WTC11 (cell line): ENCODE measurements around the gene PPP3CB. TPM values are rescaled to one million over a fixed set of nuclear protein-coding genes. Genes with fewer than 3 reads are reported as not detected.

Experiments
- ATAC-seq: fragments of 200-7000 bp; cut with Tn5 transposase; 2 replicates; pipeline ENCODE4 v1.10.0; 2021; ENCODE audit warnings: mild to moderate bottlenecking, moderate library complexity
- CTCF ChIA-PET: fragments of 300-600 bp; sonication (Branson Sonifier 250); formaldehyde crosslinking; loops from one replicate; lab custom pipeline; 2021; ENCODE audit warnings: antibody characterized with exemption; lab: Charles Lee
- POLR2A ChIA-PET: fragments of 350-600 bp; sonication (Branson Sonifier 250); formaldehyde crosslinking; loops from one replicate; lab custom pipeline; 2021; ENCODE audit warnings: antibody characterized with exemption; lab: Charles Lee
- DNase-seq: peaks from one replicate; pipeline ENCODE4 v3.0.0; 2021; ENCODE audit warnings: low spot score
- H3K27ac Mint-ChIP-seq: 2 replicates; pipeline ENCODE4 v1.8.0; 2021; ENCODE audit warnings: mixed read lengths
- H3K27me3 Mint-ChIP-seq: 2 replicates; pipeline ENCODE4 v1.8.0; 2021; ENCODE audit warnings: low read depth, mild to moderate bottlenecking, moderate library complexity, mixed read lengths
- H3K36me3 Mint-ChIP-seq: 2 replicates; pipeline ENCODE4 v1.8.0; 2021; ENCODE audit warnings: mixed read lengths
- H3K4me1 Mint-ChIP-seq: 2 replicates; pipeline ENCODE4 v1.8.0; 2022; ENCODE audit warnings: mixed read lengths
- H3K4me3 Mint-ChIP-seq: 2 replicates; pipeline ENCODE4 v1.8.0; 2021; ENCODE audit warnings: mild to moderate bottlenecking, moderate library complexity, mixed read lengths
- H3K9me3 Mint-ChIP-seq: 2 replicates; pipeline ENCODE4 v1.8.0; 2021; ENCODE audit warnings: mixed read lengths
- ATF1 ChIP-seq: sonication (generic); formaldehyde crosslinking; IDR thresholded peaks from 2 replicates; pipeline ENCODE4 v1.8.1; 2023; ENCODE audit warnings: mild to moderate bottlenecking, moderate library complexity, missing genetic modification reagents
- ATF6 ChIP-seq: sonication (generic); formaldehyde crosslinking; IDR thresholded peaks from 2 replicates; pipeline ENCODE4 v1.8.1; 2023; ENCODE audit warnings: mild to moderate bottlenecking, missing genetic modification reagents
- ELF4 ChIP-seq: sonication (generic); formaldehyde crosslinking; IDR thresholded peaks from 2 replicates; pipeline ENCODE4 v1.8.1; 2022; ENCODE audit warnings: low read depth, mild to moderate bottlenecking, moderate library complexity, missing genetic modification reagents
- ERG ChIP-seq: fragments of 250-450 bp; sonication (Bioruptor Pico); IDR thresholded peaks from 2 replicates; pipeline ENCODE4 v1.8.0; 2021; ENCODE audit warnings: mild to moderate bottlenecking
- ESRRA ChIP-seq: sonication (generic); formaldehyde crosslinking; IDR thresholded peaks from 2 replicates; pipeline ENCODE4 v1.8.1; 2022; ENCODE audit warnings: mild to moderate bottlenecking, missing genetic modification reagents, borderline replicate concordance
- FOXP4 ChIP-seq: sonication (generic); formaldehyde crosslinking; IDR thresholded peaks from 2 replicates; pipeline ENCODE4 v1.8.0; 2022; ENCODE audit warnings: mild to moderate bottlenecking, missing genetic modification reagents
- GABPB1 ChIP-seq: sonication (generic); formaldehyde crosslinking; IDR thresholded peaks from 2 replicates; pipeline ENCODE4 v1.8.1; 2023; ENCODE audit warnings: mild to moderate bottlenecking, missing genetic modification reagents
- HMGXB4 ChIP-seq: sonication (generic); formaldehyde crosslinking; IDR thresholded peaks from 2 replicates; pipeline ENCODE4 v1.8.1; 2023; ENCODE audit warnings: mild to moderate bottlenecking, moderate library complexity, missing genetic modification reagents
- JUN ChIP-seq: sonication (generic); formaldehyde crosslinking; IDR thresholded peaks from 2 replicates; pipeline ENCODE4 v1.8.0; 2023; ENCODE audit warnings: mild to moderate bottlenecking, missing genetic modification reagents
- NR3C1 ChIP-seq: sonication (generic); formaldehyde crosslinking; conservative IDR thresholded peaks from 2 replicates; pipeline ENCODE4 v1.8.1; 2023; ENCODE audit warnings: low read depth, mild to moderate bottlenecking, missing genetic modification reagents
- RELA ChIP-seq: sonication (generic); formaldehyde crosslinking; IDR thresholded peaks from 2 replicates; pipeline ENCODE4 v1.8.1; 2022; ENCODE audit warnings: missing genetic modification reagents, mild to moderate bottlenecking, borderline replicate concordance
- SMAD4 ChIP-seq: sonication (generic); formaldehyde crosslinking; IDR thresholded peaks from 2 replicates; pipeline ENCODE4 v1.8.0; 2022; ENCODE audit warnings: mild to moderate bottlenecking, missing genetic modification reagents
- SP1 ChIP-seq: sonication (generic); formaldehyde crosslinking; conservative IDR thresholded peaks from 2 replicates; pipeline ENCODE4 v1.8.1; 2022; ENCODE audit warnings: missing genetic modification reagents
- USF1 ChIP-seq: sonication (generic); formaldehyde crosslinking; IDR thresholded peaks from 2 replicates; pipeline ENCODE4 v1.8.0; 2022; ENCODE audit warnings: mild to moderate bottlenecking, missing genetic modification reagents
- ZNF138 ChIP-seq: sonication (generic); formaldehyde crosslinking; conservative IDR thresholded peaks from 2 replicates; pipeline ENCODE4 v1.8.1; 2022; ENCODE audit warnings: mild to moderate bottlenecking, moderate library complexity, missing genetic modification reagents
- ZNF263 ChIP-seq: sonication (generic); formaldehyde crosslinking; IDR thresholded peaks from 2 replicates; pipeline ENCODE4 v1.8.1; 2022; ENCODE audit warnings: low read depth, mild to moderate bottlenecking, moderate library complexity, missing genetic modification reagents
- ZNF416 ChIP-seq: fragments of 250-450 bp; sonication (Bioruptor Pico); IDR thresholded peaks from 2 replicates; pipeline ENCODE4 v1.9.0; 2021; ENCODE audit warnings: mild to moderate bottlenecking, inconsistent platforms
- total RNA-seq: library from RNA; stranded (reverse); gene quantifications from 3 replicates; pipeline ENCODE4 v1.2.3, GENCODE V29; 2021

The PPP3CB gene
- total RNA-seq, 1 experiment from 2014 or later: 30.0 TPM

GRCh38 chr10:73519336-73519735, 23.5 kb upstream of the PPP3CB start:
- no peaks in the 10 kb centered on the region for H3K27me3 Mint-ChIP-seq
- ChIA-PET CTCF (interaction anchor here (0.8 to 1.2 kb wide), 2 partner anchors 9 to 10 kb away, joined by 3 read pairs; no protein-coding TSS in a partner anchor), POLR2A (no interaction called here)
- no peaks in the 10 kb centered on the region for H3K4me1 Mint-ChIP-seq
- no peak overlapping the region for H3K4me3 Mint-ChIP-seq
- H3K27ac Mint-ChIP-seq: no peak overlapping the region
- H3K36me3 Mint-ChIP-seq: peaks cover 18% of the 10 kb centered on the region
- no peak for TF ChIP-seq ZNF138
- no peak for TF ChIP-seq NR3C1
- no peak for TF ChIP-seq ERG (CRISPR knock-in tag)
- no peak for TF ChIP-seq RELA (CRISPR knock-in tag)
- H3K9me3 Mint-ChIP-seq: no peaks in the 10 kb centered on the region
- ATAC-seq (no peak), DNase-seq (no peak)

- H3K9me3 Mint-ChIP-seq: no peaks in the 10 kb centered on the region
- no peak for ATAC-seq
- H3K4me1 Mint-ChIP-seq: no peaks in the 10 kb centered on the region
Observed at GRCh38 chr10:73517166-73517888, 21.5 kb upstream of the PPP3CB start.

More at GRCh38 chr10:73517166-73517888, 21.5 kb upstream of the PPP3CB start:
- TF ChIP-seq ESRRA (CRISPR knock-in tag) (no peak), ELF4 (CRISPR knock-in tag) (no peak), ZNF263 (CRISPR knock-in tag) (no peak), SP1 (no peak), HMGXB4 (CRISPR knock-in tag) (no peak), FOXP4 (no peak), USF1 (CRISPR knock-in tag) (no peak), ERG (CRISPR knock-in tag) (no peak), SMAD4 (CRISPR knock-in tag) (no peak), ATF6 (CRISPR knock-in tag) (no peak), ATF1 (CRISPR knock-in tag) (no peak), GABPB1 (no peak), ZNF416 (CRISPR knock-in tag) (no peak), JUN (CRISPR knock-in tag) (no peak)
- ChIA-PET CTCF (no interaction called here), POLR2A (interaction anchor here (0.6 kb wide), 1 partner anchor 8 kb away, joined by 4 read pairs; no protein-coding TSS in a partner anchor)
- no peak for DNase-seq
- H3K36me3 Mint-ChIP-seq: peaks cover 11% of the 10 kb centered on the region
- no peaks in the 10 kb centered on the region for H3K27me3 Mint-ChIP-seq
- H3K4me3 Mint-ChIP-seq: no peak overlapping the region
- no peak overlapping the region for H3K27ac Mint-ChIP-seq
